ENCODE data around the gene TBC1D22A.

TBC1D22A gene

GRCh38 chr22:47067911-47068625, 305.6 kb downstream of the TBC1D22A start:
- no peaks in the 10 kb centered on the region for H3K9me3 ChIP-seq (ENCODE audit: low read length)
- no peaks in the 10 kb centered on the region for H3K27me3 ChIP-seq (ENCODE audit: insufficient read depth, low read length)
- H2AFZ ChIP-seq (ENCODE audit: low read depth, low read length) = no peak overlapping the region
- no peak overlapping the region for H3K4me3 ChIP-seq (ENCODE audit: low read length)
- no peaks in the 10 kb centered on the region for H3K36me3 ChIP-seq (ENCODE audit: insufficient read depth, low read length)
- peaks cover 6% of the 10 kb centered on the region for H3K4me1 ChIP-seq (ENCODE audit: insufficient read depth, low read length)

- Histone ChIP-seq H3K9me3 (ENCODE audit: low read length) (no peaks in the 10 kb centered on the region), H3K27me3 (ENCODE audit: insufficient read depth, low read length) (no peaks in the 10 kb centered on the region), H3K4me3 (ENCODE audit: low read length) (no peak overlapping the region), H3K36me3 (ENCODE audit: insufficient read depth, low read length) (no peaks in the 10 kb centered on the region), H3K4me1 (ENCODE audit: insufficient read depth, low read length) (peaks cover 6% of the 10 kb centered on the region), H2AFZ (ENCODE audit: low read depth, low read length) (no peak overlapping the region)
Observed at GRCh38 chr22:47068626-47068996, 306.2 kb downstream of the TBC1D22A start.

- H3K4me3 ChIP-seq (ENCODE audit: low read length) = no peak overlapping the region
- H3K27me3 ChIP-seq (ENCODE audit: insufficient read depth, low read length) = no peaks in the 10 kb centered on the region
- H3K36me3 ChIP-seq (ENCODE audit: insufficient read depth, low read length) = no peaks in the 10 kb centered on the region
- no peak overlapping the region for H2AFZ ChIP-seq (ENCODE audit: low read depth, low read length)
- H3K4me1 ChIP-seq (ENCODE audit: insufficient read depth, low read length) = peaks cover 10% of the 10 kb centered on the region
- peaks cover 2% of the 10 kb centered on the region for H3K9me3 ChIP-seq (ENCODE audit: low read length)
Observed at GRCh38 chr22:47069270-47069669, 306.8 kb downstream of the TBC1D22A start.

GRCh38 chr22:47071078-47071806, 308.8 kb downstream of the TBC1D22A start:
- Histone ChIP-seq H3K4me1 (ENCODE audit: insufficient read depth, low read length) (peaks cover 11% of the 10 kb centered on the region), H3K4me3 (ENCODE audit: low read length) (no peak overlapping the region), H3K9me3 (ENCODE audit: low read length) (peaks cover 5% of the 10 kb centered on the region), H3K27me3 (ENCODE audit: insufficient read depth, low read length) (no peaks in the 10 kb centered on the region), H2AFZ (ENCODE audit: low read depth, low read length) (no peak overlapping the region), H3K36me3 (ENCODE audit: insufficient read depth, low read length) (no peaks in the 10 kb centered on the region)

- Histone ChIP-seq H3K27me3 (ENCODE audit: insufficient read depth, low read length) (no peaks in the 10 kb centered on the region), H3K36me3 (ENCODE audit: insufficient read depth, low read length) (no peaks in the 10 kb centered on the region), H3K4me3 (ENCODE audit: low read length) (no peak overlapping the region), H2AFZ (ENCODE audit: low read depth, low read length) (no peak overlapping the region), H3K4me1 (ENCODE audit: insufficient read depth, low read length) (peaks cover 11% of the 10 kb centered on the region), H3K9me3 (ENCODE audit: low read length) (peaks cover 5% of the 10 kb centered on the region)
Observed at GRCh38 chr22:47071807-47072641, 309.6 kb downstream of the TBC1D22A start.

GRCh38 chr22:47072642-47072967, 310.2 kb downstream of the TBC1D22A start:
- Histone ChIP-seq H3K9me3 (ENCODE audit: low read length) (peaks cover 5% of the 10 kb centered on the region), H2AFZ (ENCODE audit: low read depth, low read length) (no peak overlapping the region), H3K4me3 (ENCODE audit: low read length) (no peak overlapping the region), H3K27me3 (ENCODE audit: insufficient read depth, low read length) (no peaks in the 10 kb centered on the region), H3K36me3 (ENCODE audit: insufficient read depth, low read length) (no peaks in the 10 kb centered on the region), H3K4me1 (ENCODE audit: insufficient read depth, low read length) (peaks cover 6% of the 10 kb centered on the region)

- H3K27me3 ChIP-seq (ENCODE audit: insufficient read depth, low read length) = no peaks in the 10 kb centered on the region
- H3K4me3 ChIP-seq (ENCODE audit: low read length) = no peak overlapping the region
- peaks cover 5% of the 10 kb centered on the region for H3K4me1 ChIP-seq (ENCODE audit: insufficient read depth, low read length)
- peaks cover 5% of the 10 kb centered on the region for H3K9me3 ChIP-seq (ENCODE audit: low read length)
- no peak overlapping the region for H2AFZ ChIP-seq (ENCODE audit: low read depth, low read length)
- H3K36me3 ChIP-seq (ENCODE audit: insufficient read depth, low read length) = no peaks in the 10 kb centered on the region
Observed at GRCh38 chr22:47073075-47073474, 310.6 kb downstream of the TBC1D22A start.

- Histone ChIP-seq H3K9me3 (ENCODE audit: low read length) (peaks cover 5% of the 10 kb centered on the region), H3K4me3 (ENCODE audit: low read length) (no peak overlapping the region), H3K4me1 (ENCODE audit: insufficient read depth, low read length) (peaks cover 5% of the 10 kb centered on the region), H3K27me3 (ENCODE audit: insufficient read depth, low read length) (no peaks in the 10 kb centered on the region), H2AFZ (ENCODE audit: low read depth, low read length) (no peak overlapping the region), H3K36me3 (ENCODE audit: insufficient read depth, low read length) (no peaks in the 10 kb centered on the region)
Observed at GRCh38 chr22:47074105-47074504, 311.7 kb downstream of the TBC1D22A start.

GRCh38 chr22:47075568-47075967, 313.1 kb downstream of the TBC1D22A start:
- Histone ChIP-seq H2AFZ (ENCODE audit: low read depth, low read length) (no peak overlapping the region), H3K9me3 (ENCODE audit: low read length) (peaks cover 5% of the 10 kb centered on the region), H3K4me1 (ENCODE audit: insufficient read depth, low read length) (peaks cover 5% of the 10 kb centered on the region), H3K36me3 (ENCODE audit: insufficient read depth, low read length) (no peaks in the 10 kb centered on the region), H3K4me3 (ENCODE audit: low read length) (no peak overlapping the region), H3K27me3 (ENCODE audit: insufficient read depth, low read length) (no peaks in the 10 kb centered on the region)

- H3K27me3 ChIP-seq (ENCODE audit: insufficient read depth, low read length) = no peaks in the 10 kb centered on the region
- H3K4me1 ChIP-seq (ENCODE audit: insufficient read depth, low read length) = peaks cover 5% of the 10 kb centered on the region
- H3K36me3 ChIP-seq (ENCODE audit: insufficient read depth, low read length) = no peaks in the 10 kb centered on the region
- H3K4me3 ChIP-seq (ENCODE audit: low read length) = no peak overlapping the region
- H2AFZ ChIP-seq (ENCODE audit: low read depth, low read length) = no peak overlapping the region
- H3K9me3 ChIP-seq (ENCODE audit: low read length) = peaks cover 5% of the 10 kb centered on the region
Observed at GRCh38 chr22:47076758-47077157, 314.3 kb downstream of the TBC1D22A start.

- peaks cover 4% of the 10 kb centered on the region for H3K9me3 ChIP-seq (ENCODE audit: low read length)
- H3K36me3 ChIP-seq (ENCODE audit: insufficient read depth, low read length) = no peaks in the 10 kb centered on the region
- no peak overlapping the region for H3K4me3 ChIP-seq (ENCODE audit: low read length)
- no peak overlapping the region for H2AFZ ChIP-seq (ENCODE audit: low read depth, low read length)
- no peaks in the 10 kb centered on the region for H3K4me1 ChIP-seq (ENCODE audit: insufficient read depth, low read length)
- H3K27me3 ChIP-seq (ENCODE audit: insufficient read depth, low read length) = no peaks in the 10 kb centered on the region
Observed at GRCh38 chr22:47080100-47080499, 317.6 kb downstream of the TBC1D22A start.

GRCh38 chr22:47082505-47082904, 320.1 kb downstream of the TBC1D22A start:
- H3K9me3 ChIP-seq (ENCODE audit: low read length) = peaks cover 4% of the 10 kb centered on the region
- no peaks in the 10 kb centered on the region for H3K4me1 ChIP-seq (ENCODE audit: insufficient read depth, low read length)
- H3K4me3 ChIP-seq (ENCODE audit: low read length) = no peak overlapping the region
- H3K36me3 ChIP-seq (ENCODE audit: insufficient read depth, low read length) = no peaks in the 10 kb centered on the region
- H3K27me3 ChIP-seq (ENCODE audit: insufficient read depth, low read length) = no peaks in the 10 kb centered on the region
- no peak overlapping the region for H2AFZ ChIP-seq (ENCODE audit: low read depth, low read length)

- Histone ChIP-seq H2AFZ (ENCODE audit: low read depth, low read length) (no peak overlapping the region), H3K27me3 (ENCODE audit: insufficient read depth, low read length) (no peaks in the 10 kb centered on the region), H3K4me1 (ENCODE audit: insufficient read depth, low read length) (peaks cover under 1% of the 10 kb centered on the region), H3K36me3 (ENCODE audit: insufficient read depth, low read length) (no peaks in the 10 kb centered on the region), H3K9me3 (ENCODE audit: low read length) (peaks cover 4% of the 10 kb centered on the region), H3K4me3 (ENCODE audit: low read length) (no peak overlapping the region)
Observed at GRCh38 chr22:47083379-47083986, 321.0 kb downstream of the TBC1D22A start.
